Stomach (tissue), 9 donors: Measurements from ENCODE around the gene AP4E1. TPM values are rescaled to one million over a fixed set of nuclear protein-coding genes. Genes with fewer than 3 reads are reported as not detected.

Experiments used
- DNase-seq, 2 donors: peaks; one replicate each; pipeline versions ENCODE4 v3.0.0 to v3.0.0-alpha.2; 2013 to 2019
- H3K27ac ChIP-seq, 5 donors: fragments of 200-600 bp in 4 of 5; sonication (generic) in 4 of 5; one replicate each; pipeline ENCODE4 v1.5.1; 2013 to 2019; ENCODE audit warnings: mild to moderate bottlenecking in 1 of 5, moderate library complexity in 1 of 5
- H3K27me3 ChIP-seq, 3 donors: fragments of 200-600 bp; sonication (generic); one replicate each; pipeline ENCODE4 v1.5.1; 2017 to 2019; ENCODE audit warnings: mixed run types in 1 of 3
- H3K36me3 ChIP-seq, 4 donors: fragments of 200-600 bp; sonication (generic); 1 replicate in 3 of 4; 2 replicates in 1 of 4; pipeline ENCODE4 v1.5.1; 2016 to 2019
- H3K4me1 ChIP-seq, 4 donors: fragments of 200-600 bp; sonication (generic); one replicate each; pipeline ENCODE4 v1.5.1; 2016 to 2019
- H3K4me3 ChIP-seq, 4 donors: fragments of 200-600 bp; sonication (generic) in 3 of 4; one replicate each; pipeline ENCODE4 v1.5.1; 2016 to 2019; ENCODE audit warnings: mild to moderate bottlenecking in 1 of 4
- H3K9me3 ChIP-seq, 4 donors: fragments of 200-600 bp; sonication (generic); one replicate each; pipeline ENCODE4 v1.5.1; 2016 to 2019
- EP300 ChIP-seq: sonication (generic); formaldehyde crosslinking; IDR thresholded peaks from one replicate; pipeline ENCODE4 v1.6.1; 2017; ENCODE audit warnings: antibody characterized with exemption
- POLR2A ChIP-seq, 4 donors: fragments of 450-650 bp; IDR thresholded peaks; one replicate each; pipeline ENCODE4 v1.6.1; 2016; ENCODE audit warnings: antibody characterized with exemption in 4 of 4, control low read depth in 2 of 4, mild to moderate bottlenecking in 1 of 4, moderate library complexity in 1 of 4
- POLR2AphosphoS5 ChIP-seq, 3 donors: sonication (generic); formaldehyde crosslinking; IDR thresholded peaks; one replicate each; pipeline ENCODE4 v1.6.1; 2016; ENCODE audit warnings: antibody characterized with exemption in 3 of 3
- WGBS, 5 donors: extraction: QIAGEN DNeasy Blood & Tissue Kit in 3 of 5; methylation state at CpG; one replicate each; pipeline versions ENCODE4 v1.1.5 to v1.1.7; 2013 to 2018; 5-methylcytosine and 5-hydroxymethylcytosine counted together
- intact Hi-C: fragments of 100-400 bp; cut with DNase I; formaldehyde crosslinking; loops from one replicate; pipeline ENCODE4 v1.15.1; 2023; ENCODE audit warnings: low total_unique reads
- polyA plus RNA-seq, 3 donors: library from polyadenylated mRNA; stranded (reverse); fragments of 200-250 nt; gene quantifications; one replicate each; pipeline ENCODE4 v1.2.3, GENCODE V29; 2013
- total RNA-seq, 5 donors: library from RNA; depleted of rRNA; stranded (reverse); fragments of >200 nt; gene quantifications; one replicate each; pipeline versions ENCODE4 v1.1.0 to v1.2.3, GENCODE V29; 2014 to 2016
- TF ChIP-seq, protein P1 (sequence below), 7 experiments: fragments of 450-650 bp in 4 of 7; fragments of 200-600 bp in 3 of 7; sonication (generic) in 3 of 7; IDR thresholded peaks; one replicate each; pipeline ENCODE4 v1.5.1; 2016 to 2019; ENCODE audit warnings: antibody characterized with exemption in 7 of 7, control low read depth in 2 of 7, mild to moderate bottlenecking in 1 of 7
- donor health status: healthy with polysubstance abuse.
- donor health status: Bipolar disorder and iron deficiency.
- donor health status: healthy.

Gene AP4E1
- total and polyA plus RNA-seq, 8 donors: 1.8 to 31.9 (median 7.6) TPM

DNA sequence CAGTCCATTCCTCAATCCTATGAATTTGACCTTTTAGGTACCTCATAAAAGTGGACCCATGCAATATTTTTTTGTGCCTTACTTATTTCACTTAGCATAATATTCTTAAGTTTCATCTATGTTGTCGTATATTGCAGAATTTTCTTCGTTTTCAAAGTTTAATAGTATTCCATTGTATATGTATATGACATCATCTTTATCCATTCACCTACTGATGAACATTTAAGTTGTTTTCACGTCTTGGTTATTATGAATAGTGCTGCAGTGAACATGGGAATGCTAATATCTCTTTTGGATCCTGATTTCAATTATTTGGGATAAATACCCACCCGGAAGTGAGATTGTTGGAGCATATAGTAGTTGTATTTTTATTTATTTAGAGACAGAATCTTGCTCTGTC lies 65.1 kb downstream of the AP4E1 start:
- WGBS, 5 donors: 72 to 98% (median 91%) methylated on average over 4 of the region's 4 CpGs
- Histone ChIP-seq H3K36me3 (peaks cover 22 to 76% (median 66%) of the 10 kb centered on the region in 4 donors), H3K27me3 (no peaks in the 10 kb centered on the region), H3K4me1 (peaks cover 0 to 8% (median 0%) of the 10 kb centered on the region in 4 donors), H3K9me3 (peaks cover 0 to 32% (median 24%) of the 10 kb centered on the region in 4 donors), H3K4me3 (no peak overlapping the region), H3K27ac (no peak overlapping the region)
- intact Hi-C loops: no loop called here
- no peak for TF ChIP-seq POLR2AphosphoS5 (IDR thresholded peaks at IDR 0.05)
- TF ChIP-seq, protein P1, sequence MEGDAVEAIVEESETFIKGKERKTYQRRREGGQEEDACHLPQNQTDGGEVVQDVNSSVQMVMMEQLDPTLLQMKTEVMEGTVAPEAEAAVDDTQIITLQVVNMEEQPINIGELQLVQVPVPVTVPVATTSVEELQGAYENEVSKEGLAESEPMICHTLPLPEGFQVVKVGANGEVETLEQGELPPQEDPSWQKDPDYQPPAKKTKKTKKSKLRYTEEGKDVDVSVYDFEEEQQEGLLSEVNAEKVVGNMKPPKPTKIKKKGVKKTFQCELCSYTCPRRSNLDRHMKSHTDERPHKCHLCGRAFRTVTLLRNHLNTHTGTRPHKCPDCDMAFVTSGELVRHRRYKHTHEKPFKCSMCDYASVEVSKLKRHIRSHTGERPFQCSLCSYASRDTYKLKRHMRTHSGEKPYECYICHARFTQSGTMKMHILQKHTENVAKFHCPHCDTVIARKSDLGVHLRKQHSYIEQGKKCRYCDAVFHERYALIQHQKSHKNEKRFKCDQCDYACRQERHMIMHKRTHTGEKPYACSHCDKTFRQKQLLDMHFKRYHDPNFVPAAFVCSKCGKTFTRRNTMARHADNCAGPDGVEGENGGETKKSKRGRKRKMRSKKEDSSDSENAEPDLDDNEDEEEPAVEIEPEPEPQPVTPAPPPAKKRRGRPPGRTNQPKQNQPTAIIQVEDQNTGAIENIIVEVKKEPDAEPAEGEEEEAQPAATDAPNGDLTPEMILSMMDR (IDR thresholded peaks at IDR 0.05): no peak
- DNase-seq: no peak

DNA sequence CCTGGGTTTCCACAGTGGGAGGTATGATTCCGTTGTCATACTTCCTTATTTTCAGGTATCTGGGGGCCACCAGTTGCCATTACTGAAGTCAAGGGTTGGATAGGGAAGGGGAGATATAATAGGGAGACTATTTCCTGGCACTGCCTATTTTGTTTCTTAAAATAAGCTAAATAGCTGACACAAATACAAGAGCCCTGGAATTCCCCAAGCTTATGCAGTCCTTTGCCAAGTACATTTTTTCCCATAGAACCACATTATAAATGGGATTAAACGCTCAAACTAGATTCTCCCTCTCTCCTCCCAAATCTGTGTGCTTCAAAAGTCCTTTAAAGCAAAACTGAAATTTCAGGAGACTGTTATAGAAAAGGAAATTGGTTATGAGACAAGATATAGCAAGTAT lies 68.7 kb downstream of the AP4E1 start:
- H3K36me3 ChIP-seq: peaks cover 12 to 54% (median 52%) of the 10 kb centered on the region in 4 donors
- intact Hi-C loops: no loop called here

DNA sequence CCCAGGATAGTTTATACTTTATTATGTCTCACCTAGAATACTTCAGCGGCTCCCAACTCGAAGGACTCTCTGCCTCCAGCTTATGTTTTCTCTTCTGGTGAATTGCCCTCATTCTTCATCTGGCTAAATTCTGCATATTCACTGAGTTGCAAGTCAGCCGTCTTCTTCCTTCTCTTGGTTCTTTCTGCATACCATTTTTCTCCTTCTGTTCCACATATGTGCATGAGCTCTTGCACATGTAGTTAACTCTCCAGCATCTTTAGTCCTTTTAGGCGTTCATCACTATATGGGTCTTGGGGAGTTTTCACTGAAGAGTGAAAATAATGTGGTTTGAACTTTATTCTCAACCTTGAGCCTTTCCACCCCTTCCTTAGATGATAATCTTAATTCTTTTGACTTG lies 70.1 kb downstream of the AP4E1 start:
- no peak overlapping the region for H3K27ac ChIP-seq
- peaks cover 0 to 8% (median 0%) of the 10 kb centered on the region in 4 donors for H3K4me1 ChIP-seq
- H3K36me3 ChIP-seq: peaks cover 7 to 42% (median 38%) of the 10 kb centered on the region in 4 donors
- TF ChIP-seq, protein P1 (IDR thresholded peaks at IDR 0.05): no peak
- TF ChIP-seq POLR2AphosphoS5 (IDR thresholded peaks at IDR 0.05): no peak
- TF ChIP-seq EP300: no peak
- TF ChIP-seq POLR2A (IDR thresholded peaks at IDR 0.05): no peak
- intact Hi-C loops: no loop called here
- no peaks in the 10 kb centered on the region for H3K9me3 ChIP-seq
- H3K27me3 ChIP-seq: no peaks in the 10 kb centered on the region
- no peak overlapping the region for H3K4me3 ChIP-seq
- WGBS, 5 donors: 91 to 98% (median 97%) methylated on average over 4 of the region's 4 CpGs
- DNase-seq: no peak

More for the DNA sequence above, 68.7 kb downstream of the AP4E1 start:
- Histone ChIP-seq H3K27ac (no peak overlapping the region), H3K4me1 (peaks cover 0 to 8% (median 0%) of the 10 kb centered on the region in 4 donors), H3K27me3 (no peaks in the 10 kb centered on the region), H3K9me3 (peaks cover 0 to 6% (median 3%) of the 10 kb centered on the region in 4 donors), H3K4me3 (no peak overlapping the region)
- no peak for TF ChIP-seq POLR2A (IDR thresholded peaks at IDR 0.05)
- TF ChIP-seq EP300: no peak
- TF ChIP-seq, protein P1 (IDR thresholded peaks at IDR 0.05): no peak
- no peak for TF ChIP-seq POLR2AphosphoS5 (IDR thresholded peaks at IDR 0.05)
- 46 to 84% (median 74%) methylated on average over 2 of the region's 2 CpGs for WGBS, 5 donors
- DNase-seq: peak in 1 of 2 donors; percentile 44

DNA sequence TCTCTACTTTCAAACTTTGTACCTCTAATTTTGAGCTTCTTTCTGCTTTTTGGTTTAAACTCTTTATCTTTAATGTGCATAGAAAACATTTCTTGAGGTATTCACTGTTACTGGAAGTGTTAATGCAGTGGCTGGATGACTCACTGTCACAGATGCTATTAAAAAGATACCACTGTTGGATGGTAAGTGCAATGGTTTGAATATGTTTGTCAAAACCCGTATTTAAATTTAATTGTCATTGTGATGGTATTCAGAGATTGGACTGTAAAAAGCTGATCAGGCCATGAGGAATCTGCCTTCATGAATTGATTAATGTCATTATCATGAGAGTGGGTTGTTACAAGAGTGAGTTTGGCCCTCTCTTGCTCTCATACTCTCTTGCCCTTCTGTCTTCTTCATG lies 70.6 kb downstream of the AP4E1 start:
- no peaks in the 10 kb centered on the region for H3K27me3 ChIP-seq
- intact Hi-C loops: no loop called here
- H3K27ac ChIP-seq: no peak overlapping the region
- no peak for DNase-seq
- peaks cover 9 to 42% (median 36%) of the 10 kb centered on the region in 4 donors for H3K36me3 ChIP-seq
- H3K4me3 ChIP-seq: no peak overlapping the region
- peaks cover 0 to 8% (median 0%) of the 10 kb centered on the region in 4 donors for H3K4me1 ChIP-seq
- no peaks in the 10 kb centered on the region for H3K9me3 ChIP-seq
- WGBS, 5 donors: 78 to 90% (median 82%) methylated on average over 1 of the region's 1 CpG
- TF ChIP-seq, protein P1 (IDR thresholded peaks at IDR 0.05): no peak
- no peak for TF ChIP-seq EP300
- no peak for TF ChIP-seq POLR2A (IDR thresholded peaks at IDR 0.05)
- no peak for TF ChIP-seq POLR2AphosphoS5 (IDR thresholded peaks at IDR 0.05)
